OCI-LY7 (cell line): ENCODE data around the gene LRIF1. TPM values are rescaled to one million over a fixed set of nuclear protein-coding genes. Genes with fewer than 3 reads are reported as not detected.
"Not testable (repeated sequence)": the region's sequence is repeated elsewhere in the genome, so short reads cannot be mapped to it uniquely, and the experiment has no call there.

Experiments used
- BruUV-seq: library from RNA; stranded (reverse); fragments of 400-500 nt; replicated peaks from 2 replicates; lab custom pipeline; 2021; lab: Mats Ljungman, UMichigan
- CTCF ChIA-PET: fragments of 300-600 bp; sonication (Branson Sonifier 250); formaldehyde crosslinking; loops from one replicate; lab custom pipeline; 2022; ENCODE audit warnings: antibody characterized with exemption; ENCODE audit not compliant: unreplicated experiment; lab: Charles Lee
- POLR2A ChIA-PET: fragments of 300-600 bp; sonication (Branson Sonifier 250); formaldehyde crosslinking; loops from one replicate; lab custom pipeline; 2022; ENCODE audit warnings: antibody characterized with exemption; lab: Charles Lee
- DNase-seq: peaks from one replicate; pipeline ENCODE4 v3.0.0-alpha.2; 2015; ENCODE audit warnings: low spot score
- H2AFZ ChIP-seq: fragments of 200-600 bp; sonication (generic), shearing (Covaris generic); 2 replicates; pipeline ENCODE4 v1.6.1; 2014; ENCODE audit warnings: mild to moderate bottlenecking, antibody characterized with exemption, low read length, moderate library complexity
- H3K27ac ChIP-seq: fragments of 200-600 bp; sonication (generic); 2 replicates; pipeline ENCODE4 v1.5.1; 2014; ENCODE audit warnings: mixed run types, low read depth, mild to moderate bottlenecking, moderate library complexity, low read length, inconsistent platforms; ENCODE audit not compliant: poor library complexity, severe bottlenecking
- H3K36me3 ChIP-seq: fragments of 200-600 bp; sonication (generic); 2 replicates; pipeline ENCODE4 v1.6.1; 2014; ENCODE audit warnings: mild to moderate bottlenecking, antibody characterized with exemption, low read length, moderate library complexity, mixed read lengths; ENCODE audit not compliant: insufficient read depth
- H3K4me1 ChIP-seq: fragments of 200-600 bp; sonication (generic); 2 replicates; pipeline ENCODE4 v1.5.1; 2014; ENCODE audit warnings: mild to moderate bottlenecking, low read length; ENCODE audit not compliant: insufficient read depth, poor library complexity, severe bottlenecking
- H3K4me2 ChIP-seq: fragments of 200-600 bp; sonication (generic); 2 replicates; pipeline ENCODE4 v1.6.1; 2014; ENCODE audit warnings: mild to moderate bottlenecking, low read length
- H3K4me3 ChIP-seq: fragments of 200-600 bp; sonication (generic); 2 replicates; pipeline ENCODE4 v1.5.1; 2014; ENCODE audit warnings: mild to moderate bottlenecking, low read depth, low read length; ENCODE audit not compliant: poor library complexity, severe bottlenecking
- H3K79me2 ChIP-seq: fragments of 200-600 bp; sonication (generic); 2 replicates; pipeline ENCODE4 v1.6.1; 2016; ENCODE audit warnings: low read depth, mild to moderate bottlenecking, low read length, moderate library complexity, mixed read lengths; ENCODE audit not compliant: insufficient read depth
- H3K9me2 ChIP-seq: fragments of 200-600 bp; sonication (generic); 2 replicates; pipeline ENCODE4 v1.6.1; 2016; ENCODE audit warnings: mild to moderate bottlenecking, low read length, mixed read lengths; ENCODE audit not compliant: insufficient read depth
- H3K9me3 ChIP-seq: fragments of 200-600 bp; sonication (generic); 2 replicates; pipeline ENCODE4 v1.6.1; 2014; ENCODE audit warnings: mild to moderate bottlenecking, mixed run types, low read length, mixed read lengths
- H4K20me1 ChIP-seq: fragments of 200-600 bp; sonication (generic); 2 replicates; pipeline ENCODE4 v1.6.1; 2014; ENCODE audit warnings: mild to moderate bottlenecking, antibody characterized with exemption, low read length, moderate library complexity, mixed read lengths; ENCODE audit not compliant: insufficient read depth
- CTCF ChIP-seq: fragments of 200-600 bp; sonication (generic); conservative IDR thresholded peaks from 2 replicates; pipeline ENCODE4 v1.5.1; 2014; ENCODE audit warnings: mild to moderate bottlenecking, antibody characterized with exemption, low read length, moderate library complexity, mixed read lengths
- EZH2phosphoT487 ChIP-seq: fragments of 200-600 bp; sonication (generic); IDR thresholded peaks from 2 replicates; pipeline ENCODE4 v1.6.1; 2018; ENCODE audit warnings: low read depth, borderline replicate concordance, mild to moderate bottlenecking, mixed run types, antibody characterized with exemption, low read length, moderate library complexity, mixed read lengths
- intact Hi-C: fragments of 100-400 bp; cut with micrococcal nuclease; formaldehyde crosslinking; loops from one replicate; pipeline ENCODE4 v1.10.0; 2022; ENCODE audit not compliant: unreplicated experiment
- total RNA-seq, 2 experiments: library from RNA; depleted of rRNA in 1 of 2; stranded (reverse); fragments of >200 nt in 1 of 2; shearing (Covaris generic) in 1 of 2; gene quantifications; 2 replicates each; pipeline ENCODE4 v1.2.3, GENCODE V29; 2014 to 2022

Gene LRIF1
- total RNA-seq, 2 experiments from 2014 or later = 7.1 to 12.2 TPM

DNA sequence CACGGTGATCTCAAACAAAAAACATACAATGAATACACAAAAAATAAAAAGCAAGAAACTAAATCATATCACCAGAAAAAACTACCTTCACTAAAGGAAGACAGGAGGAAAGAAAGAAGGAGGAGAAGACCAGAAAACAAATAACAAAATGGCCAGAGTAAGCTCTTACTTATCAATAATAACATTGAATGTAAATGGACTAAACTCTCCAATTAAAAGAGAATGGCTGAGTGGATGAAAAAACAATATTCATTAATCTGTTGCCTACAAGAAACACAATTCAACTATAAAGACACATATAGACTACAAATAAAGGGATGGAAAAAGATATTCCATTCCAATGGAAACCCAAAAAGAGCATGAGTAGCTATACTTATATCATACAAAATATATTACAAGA lies 27.2 kb downstream of the LRIF1 start:
- H3K9me2 ChIP-seq = no peaks in the 10 kb centered on the region
- BruUV-seq = no TSS peak
- ChIA-PET POLR2A (interaction anchor here (1.0 kb wide), 1 partner anchor 41 kb away, joined by 4 read pairs; no protein-coding TSS in a partner anchor), CTCF (no interaction called here)
- no peak overlapping the region for H3K27ac ChIP-seq
- no peaks in the 10 kb centered on the region for H4K20me1 ChIP-seq
- H3K36me3 ChIP-seq = no peaks in the 10 kb centered on the region
- no peak overlapping the region for H2AFZ ChIP-seq
- H3K79me2 ChIP-seq = no peaks in the 10 kb centered on the region
- intact Hi-C loops = no loop called here
- no peaks in the 10 kb centered on the region; the same call in 1 of the 2 replicates for H3K9me3 ChIP-seq
- TF ChIP-seq EZH2phosphoT487 = no peak
- no peak for TF ChIP-seq CTCF
- no peak overlapping the region for H3K4me2 ChIP-seq
- no peak for DNase-seq
- H3K4me1 ChIP-seq = no peaks in the 10 kb centered on the region
- no peak overlapping the region for H3K4me3 ChIP-seq

- POLR2A ChIA-PET, CTCF ChIA-PET, H3K4me3 ChIP-seq, H3K9me3 ChIP-seq, H3K4me1 ChIP-seq, BruUV-seq, H3K27ac ChIP-seq, DNase-seq, H3K4me2 ChIP-seq, H3K9me2 ChIP-seq, H3K79me2 ChIP-seq, H4K20me1 ChIP-seq, intact Hi-C loops, H2AFZ ChIP-seq, H3K36me3 ChIP-seq: not testable (repeated sequence)
Measured at GRCh38 chr1:110931097-110931496, 32.6 kb downstream of the LRIF1 start.

DNA sequence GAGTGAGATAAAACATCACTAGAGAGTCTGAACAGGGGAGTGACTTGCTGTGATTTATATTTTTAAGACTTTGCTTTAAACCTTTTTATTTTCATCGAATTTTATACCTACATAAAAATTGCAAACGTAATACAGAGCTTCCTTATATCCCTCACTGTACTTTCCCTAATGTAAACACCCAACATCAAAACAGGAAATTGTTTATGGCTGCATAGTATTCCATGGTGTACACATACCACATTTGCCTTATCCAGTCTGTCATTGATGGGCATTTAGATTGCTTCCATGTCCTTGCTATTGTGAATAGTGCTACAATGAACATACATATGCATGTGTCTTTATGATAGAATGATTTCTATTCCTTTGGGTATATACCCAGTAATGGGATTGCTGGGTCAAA lies 34.8 kb downstream of the LRIF1 start:
- no peak overlapping the region for H3K27ac ChIP-seq
- H3K79me2 ChIP-seq = no peaks in the 10 kb centered on the region
- intact Hi-C loops = no loop called here
- TF ChIP-seq EZH2phosphoT487 (no peak), CTCF (no peak)
- no peaks in the 10 kb centered on the region for H4K20me1 ChIP-seq
- H3K36me3 ChIP-seq = no peaks in the 10 kb centered on the region
- no peaks in the 10 kb centered on the region for H3K9me2 ChIP-seq
- H3K4me1 ChIP-seq = no peaks in the 10 kb centered on the region
- H2AFZ ChIP-seq = no peak overlapping the region
- no peaks in the 10 kb centered on the region for H3K9me3 ChIP-seq
- no peak overlapping the region for H3K4me3 ChIP-seq
- CTCF ChIA-PET = interaction anchor here (0.5 kb wide), 1 partner anchor 136 kb away, joined by 3 read pairs; no protein-coding TSS in a partner anchor
- no TSS peak for BruUV-seq
- POLR2A ChIA-PET = interaction anchor here (1.0 kb wide), 1 partner anchor 93 kb away, joined by 3 read pairs; no protein-coding TSS in a partner anchor
- H3K4me2 ChIP-seq = no peak overlapping the region
- no peak for DNase-seq
